HepG2 (cell line): Measurements from ENCODE around the gene TGDS. TPM values are rescaled to one million over a fixed set of nuclear protein-coding genes. Genes with fewer than 3 reads are reported as not detected.

Experiments used
- AGO1 ChIP-seq: fragments of 200-400 bp; formaldehyde crosslinking; IDR thresholded peaks from 2 replicates; pipeline ENCODE4 v1.6.1; 2017; ENCODE audit warnings: mild to moderate bottlenecking, low read depth, low read length, moderate library complexity; ENCODE audit not compliant: poor library complexity, severe bottlenecking
- EED ChIP-seq: sonication (generic); formaldehyde crosslinking; IDR thresholded peaks from 2 replicates; pipeline ENCODE4 v1.5.0; 2020; ENCODE audit warnings: mild to moderate bottlenecking, missing genetic modification reagents
- KMT2A ChIP-seq: sonication (generic); formaldehyde crosslinking; IDR thresholded peaks from 2 replicates; pipeline ENCODE4 v1.4.0; 2020; ENCODE audit warnings: missing genetic modification reagents
- PRDM10 ChIP-seq: sonication (generic); formaldehyde crosslinking; IDR thresholded peaks from 2 replicates; pipeline ENCODE4 v1.4.0; 2020; ENCODE audit warnings: low read depth, missing genetic modification reagents
- SMARCC2 ChIP-seq: fragments of 450-650 bp; IDR thresholded peaks from 2 replicates; pipeline ENCODE4 v1.6.1; 2017; ENCODE audit warnings: antibody characterized with exemption, mild to moderate bottlenecking
- ZBTB43 ChIP-seq: sonication (generic); formaldehyde crosslinking; conservative IDR thresholded peaks from 2 replicates; pipeline ENCODE4 v1.4.0; 2020; ENCODE audit warnings: missing genetic modification reagents
- ZNF704 ChIP-seq: sonication (generic); formaldehyde crosslinking; IDR thresholded peaks from 2 replicates; pipeline ENCODE4 v1.8.1; 2023; ENCODE audit warnings: mild to moderate bottlenecking, inconsistent platforms, moderate library complexity, missing genetic modification reagents, borderline replicate concordance
- polyA plus RNA-seq, 8 experiments: library from polyadenylated mRNA; depleted of rRNA in 3 of 8; stranded (reverse) in 7 of 8; unstranded in 1 of 8; fragments of >200 nt; fragmentation: Illumina TruSeq in 4 of 8; extraction: Trizol in 4 of 8; gene quantifications; 2 replicates each; pipeline versions ENCODE4 v1.2.1 to v1.2.3, GENCODE V29; 2011 to 2016; ENCODE audit warnings: low read depth in 4 of 8, missing spikeins in 1 of 8, mixed read lengths in 1 of 8; ENCODE audit not compliant: insufficient read depth in 1 of 8
- total RNA-seq, 5 experiments: library from RNA; depleted of rRNA; stranded (reverse); fragments of >200 nt; fragmentation: Illumina TruSeq; extraction: Trizol; gene quantifications; 2 replicates each; pipeline ENCODE4 v1.2.3, GENCODE V29; 2016; ENCODE audit warnings: low read depth in 1 of 5
- TF ChIP-seq, protein P1 (sequence below): sonication (generic); formaldehyde crosslinking; IDR thresholded peaks from 2 replicates; pipeline ENCODE4 v1.4.0; 2020; ENCODE audit warnings: missing genetic modification reagents

Gene TGDS
- total and polyA plus RNA-seq, 2 of the 13 experiments (the other 11 are each of a cell fraction or from before 2014, with no cell fraction given), result 15.5 to 17.9 TPM

DNA sequence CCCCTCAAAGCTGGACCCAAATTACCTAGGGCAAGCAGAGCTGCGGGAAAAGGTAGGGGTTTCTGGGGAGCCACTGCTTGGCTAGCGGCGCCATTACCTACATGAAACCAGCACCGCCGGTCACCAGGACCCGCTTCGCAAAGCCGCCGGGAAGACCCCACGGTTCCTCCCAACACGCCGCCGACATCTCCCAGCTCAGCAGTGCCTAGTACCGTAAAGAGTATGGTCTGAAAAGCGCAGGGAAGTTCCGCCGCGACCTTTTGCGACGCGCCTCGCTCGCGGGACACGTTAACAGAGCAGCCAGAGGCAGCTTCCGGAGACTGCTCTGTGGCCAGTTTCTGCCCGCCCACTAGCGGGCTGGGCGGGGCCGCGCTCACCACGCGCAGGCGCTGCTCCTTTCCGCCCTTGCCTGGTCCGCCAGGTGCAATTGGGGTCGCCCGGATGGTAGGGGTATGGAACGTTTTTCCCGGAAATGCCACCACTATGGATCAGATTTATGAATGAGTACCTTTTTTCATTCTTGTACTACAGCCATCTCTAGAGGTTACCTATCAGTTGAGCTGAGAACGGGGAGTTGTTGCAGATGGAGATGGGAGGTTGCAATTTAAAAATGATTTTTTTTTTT is at the start of gene TGDS (continued):
- TF ChIP-seq, protein P1, sequence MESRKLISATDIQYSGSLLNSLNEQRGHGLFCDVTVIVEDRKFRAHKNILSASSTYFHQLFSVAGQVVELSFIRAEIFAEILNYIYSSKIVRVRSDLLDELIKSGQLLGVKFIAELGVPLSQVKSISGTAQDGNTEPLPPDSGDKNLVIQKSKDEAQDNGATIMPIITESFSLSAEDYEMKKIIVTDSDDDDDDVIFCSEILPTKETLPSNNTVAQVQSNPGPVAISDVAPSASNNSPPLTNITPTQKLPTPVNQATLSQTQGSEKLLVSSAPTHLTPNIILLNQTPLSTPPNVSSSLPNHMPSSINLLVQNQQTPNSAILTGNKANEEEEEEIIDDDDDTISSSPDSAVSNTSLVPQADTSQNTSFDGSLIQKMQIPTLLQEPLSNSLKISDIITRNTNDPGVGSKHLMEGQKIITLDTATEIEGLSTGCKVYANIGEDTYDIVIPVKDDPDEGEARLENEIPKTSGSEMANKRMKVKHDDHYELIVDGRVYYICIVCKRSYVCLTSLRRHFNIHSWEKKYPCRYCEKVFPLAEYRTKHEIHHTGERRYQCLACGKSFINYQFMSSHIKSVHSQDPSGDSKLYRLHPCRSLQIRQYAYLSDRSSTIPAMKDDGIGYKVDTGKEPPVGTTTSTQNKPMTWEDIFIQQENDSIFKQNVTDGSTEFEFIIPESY (CRISPR knock-in tag), result peak; percentile 37; the same call in 1 of the 2 replicates
- no peak for TF ChIP-seq AGO1
- no peak for TF ChIP-seq ZNF704
- TF ChIP-seq SMARCC2, result no peak
- peak; percentile 17; the same call in 1 of the 2 replicates for TF ChIP-seq EED (CRISPR knock-in tag)
- TF ChIP-seq KMT2A (CRISPR knock-in tag), result peak; percentile 92
- no peak; the same call in 1 of the 2 replicates for TF ChIP-seq ZBTB43 (CRISPR knock-in tag)
- peak; percentile 47; the same call in 1 of the 2 replicates for TF ChIP-seq PRDM10 (CRISPR knock-in tag)
